HG03342 (cell line): ENCODE data around the gene ZDHHC3.
"Not testable (repeated sequence)": the region's sequence is repeated elsewhere in the genome, so short reads cannot be mapped to it uniquely, and the experiment has no call there.

Experiments
- ATAC-seq: cut with Tn5 transposase; IDR thresholded peaks from one replicate; pipeline ENCODE4 v1.9.1; 2021; ENCODE audit warnings: mild to moderate bottlenecking, moderate library complexity; ENCODE audit not compliant: unreplicated experiment

Gene ZDHHC3

DNA sequence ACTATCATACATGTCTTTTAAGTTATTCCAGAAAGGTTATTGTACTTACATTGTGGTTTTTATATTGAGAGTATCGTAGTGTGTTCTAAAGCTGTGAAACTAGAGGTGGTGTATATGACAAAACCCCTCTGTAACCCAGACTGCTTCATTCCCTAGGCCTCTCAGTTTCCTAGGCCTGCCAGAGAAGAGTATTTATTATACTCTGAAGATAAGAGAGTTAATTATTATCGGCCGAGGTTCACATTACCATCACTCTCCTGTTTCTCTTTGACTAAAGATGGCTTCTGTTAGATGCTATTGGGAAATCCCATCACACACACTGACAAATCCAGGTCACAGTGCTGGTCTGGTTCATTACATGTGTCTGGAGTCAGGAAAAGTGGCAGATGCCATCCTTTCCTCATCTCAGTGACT lies 20.6 kb upstream of the ZDHHC3 start:
- ATAC-seq, result no peak

DNA sequence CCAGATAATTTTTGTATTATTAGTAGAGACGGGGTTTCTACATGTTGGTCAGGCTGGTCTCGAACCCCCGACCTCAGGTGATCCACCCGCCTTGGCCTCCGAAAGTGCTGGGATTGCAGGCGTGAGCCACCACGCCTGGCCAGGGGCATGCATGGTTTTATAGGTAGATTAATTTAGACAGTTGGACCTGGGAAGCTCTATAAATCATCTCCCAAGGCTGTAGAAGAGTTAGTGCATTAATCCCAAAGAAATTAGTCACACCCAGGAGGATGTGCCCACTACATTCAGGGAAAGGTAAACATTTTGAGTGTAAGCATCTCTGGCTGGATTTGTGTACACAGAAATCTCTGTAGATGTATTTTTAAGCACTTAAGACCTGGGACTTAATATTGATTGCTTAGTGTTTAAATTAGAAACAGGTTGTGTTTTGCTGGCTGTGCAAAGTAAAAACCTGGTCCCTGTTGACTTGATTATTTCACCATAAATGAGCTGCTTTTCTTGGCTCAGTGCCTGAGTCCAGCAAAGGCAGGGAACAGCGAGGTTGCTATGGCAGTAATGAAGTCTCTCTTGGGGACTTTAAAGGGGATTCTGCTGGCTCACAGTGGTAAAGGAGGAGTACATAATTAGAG lies 19.3 kb upstream of the ZDHHC3 start:
- no peak for ATAC-seq

DNA sequence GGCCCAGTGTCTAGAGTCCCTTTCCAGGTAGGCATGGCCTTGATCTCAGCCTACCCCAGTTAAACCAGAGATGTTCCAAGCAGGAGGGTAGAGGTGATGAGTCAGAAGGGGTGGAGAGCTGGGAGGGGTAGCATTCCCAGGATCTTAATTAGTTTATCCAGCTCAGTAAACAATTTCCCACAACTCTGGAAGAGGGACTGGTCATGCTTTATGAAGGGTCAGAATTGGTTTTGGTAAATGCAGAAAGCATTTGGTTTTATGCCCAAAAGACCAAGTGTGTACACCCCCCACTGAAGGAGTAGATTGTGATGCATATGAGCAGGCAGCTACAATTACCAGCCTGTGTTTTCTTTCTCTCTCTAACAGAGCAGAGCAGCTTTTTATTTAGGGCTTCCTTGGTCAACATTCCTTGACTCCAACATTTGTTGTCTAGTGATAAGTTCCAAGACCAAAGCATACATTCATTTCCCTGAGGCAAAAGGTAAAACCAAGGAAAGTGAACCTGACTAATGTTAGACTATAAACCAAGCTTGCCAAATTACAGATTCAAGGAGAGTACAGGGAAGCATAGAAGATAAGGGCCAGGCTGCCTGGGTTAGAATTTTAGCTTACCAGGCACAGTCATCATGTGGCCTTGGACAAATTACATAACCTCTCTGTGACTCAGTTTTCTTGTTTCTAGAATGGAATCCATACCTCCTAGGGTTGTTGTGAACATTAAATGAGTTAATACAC lies 17.7 kb upstream of the ZDHHC3 start:
- ATAC-seq, result no peak

GRCh38 chr3:44992555-44993470 lies 16.8 kb upstream of the ZDHHC3 start:
- ATAC-seq, result no peak

DNA sequence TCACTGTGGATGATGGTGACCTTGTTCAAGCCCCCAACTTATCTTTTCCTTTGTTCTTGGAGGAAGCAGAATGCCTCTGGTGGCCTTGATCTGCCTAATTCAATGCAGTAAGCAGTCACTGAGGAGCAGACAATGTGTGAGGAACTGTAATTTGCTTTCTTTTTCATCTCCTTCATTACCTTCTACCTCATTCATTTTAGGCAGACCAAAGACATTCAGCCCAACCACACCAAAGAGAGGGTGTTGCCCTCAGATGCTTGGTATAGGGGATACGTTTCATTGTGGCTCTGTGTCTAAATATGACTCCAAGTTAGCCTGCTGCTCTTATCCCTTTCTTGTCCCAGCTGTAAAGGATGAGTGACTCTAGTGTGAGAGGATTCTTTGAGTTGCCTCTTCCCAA lies 15.4 kb upstream of the ZDHHC3 start:
- ATAC-seq, result no peak

GRCh38 chr3:44989636-44990373 lies 13.8 kb upstream of the ZDHHC3 start:
- ATAC-seq, result no peak

GRCh38 chr3:44989141-44989540 lies 13.2 kb upstream of the ZDHHC3 start:
- ATAC-seq, result no peak

DNA sequence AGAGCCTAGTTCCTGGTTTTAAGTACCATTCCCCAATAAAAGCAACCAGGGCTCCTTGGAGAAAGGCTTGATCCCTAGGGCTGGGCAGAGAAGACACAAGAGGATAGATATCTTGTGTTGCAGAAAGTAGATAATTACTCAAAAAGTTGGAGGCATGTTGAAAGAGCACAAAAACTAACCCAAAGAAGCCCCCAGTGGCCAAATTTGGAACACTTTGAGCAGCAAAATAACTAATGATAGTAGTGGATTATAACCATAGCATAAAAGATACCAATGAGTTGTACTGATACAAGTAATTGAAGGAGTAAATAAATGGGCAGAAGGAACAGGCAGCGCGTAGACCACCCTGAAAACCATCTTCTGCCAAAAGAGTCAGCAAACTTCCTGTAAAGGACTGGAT lies 12.1 kb upstream of the ZDHHC3 start:
- ATAC-seq, result no peak

DNA sequence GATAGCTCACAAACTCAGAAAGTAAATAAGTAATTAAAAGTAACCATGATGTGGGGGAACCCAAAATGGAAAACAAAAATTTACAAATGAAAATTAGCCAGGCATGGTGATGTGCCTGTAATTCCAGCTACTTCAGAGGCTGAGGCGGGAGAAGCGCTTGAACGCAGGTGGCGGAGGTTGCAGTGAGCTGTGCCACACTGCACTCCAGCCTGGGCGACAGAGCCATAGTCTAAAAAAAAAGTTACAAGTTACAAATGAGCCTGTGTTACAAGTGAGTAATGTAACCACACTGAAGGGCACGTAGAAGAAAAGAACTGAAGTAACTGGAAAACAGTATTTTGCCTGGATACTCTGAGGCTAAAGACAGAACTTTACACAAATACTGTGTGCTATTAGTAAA lies 11.4 kb upstream of the ZDHHC3 start:
- no peak for ATAC-seq

- ATAC-seq, result not testable (repeated sequence)
Measured at GRCh38 chr3:44986330-44986729, 10.4 kb upstream of the ZDHHC3 start.

- ATAC-seq, result no peak
Measured at GRCh38 chr3:44984335-44984734, 8.4 kb upstream of the ZDHHC3 start.

DNA sequence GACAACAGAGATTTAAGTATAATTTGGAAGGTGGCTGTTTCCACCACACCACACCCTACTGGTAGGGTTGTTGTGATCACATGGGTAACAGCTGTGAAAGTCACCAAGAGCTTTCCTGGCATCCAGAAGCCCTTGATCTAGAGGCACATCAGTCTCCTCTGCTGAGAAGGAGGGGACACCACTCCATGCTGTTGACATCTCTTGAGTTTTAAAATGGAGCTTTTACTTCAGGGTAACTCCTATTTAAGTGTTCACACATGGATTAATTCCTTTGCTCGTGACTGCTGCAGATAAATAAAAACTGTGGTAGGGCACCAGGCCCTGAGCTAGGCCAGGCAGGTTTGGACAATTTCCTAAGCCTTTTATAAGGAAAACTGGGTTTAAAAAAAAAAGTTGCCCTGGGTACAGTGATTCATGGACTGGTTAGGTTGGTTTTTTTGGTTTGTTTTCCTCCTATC lies 7.5 kb upstream of the ZDHHC3 start:
- no peak for ATAC-seq

DNA sequence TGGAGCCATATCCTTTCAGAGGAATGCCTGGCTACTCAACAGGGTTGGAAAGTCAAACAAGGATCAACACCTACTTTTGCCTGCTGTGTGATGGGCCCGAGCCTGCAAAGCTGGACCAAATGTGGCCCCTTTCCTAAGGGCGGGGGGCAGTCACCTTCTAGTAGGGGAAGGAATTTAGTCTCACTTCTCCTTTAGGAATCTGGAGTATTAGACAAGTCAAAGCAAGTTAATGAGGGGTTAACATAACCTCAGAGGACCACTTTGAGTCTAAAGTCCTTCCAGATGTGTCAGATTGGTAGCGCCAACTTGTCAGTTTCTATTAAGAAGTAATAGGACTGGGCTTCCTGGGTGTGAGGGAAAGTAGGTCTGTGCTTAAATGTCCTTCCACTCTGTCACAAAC lies 6.8 kb upstream of the ZDHHC3 start:
- no peak for ATAC-seq

GRCh38 chr3:44981751-44982150 lies 5.8 kb upstream of the ZDHHC3 start:
- no peak for ATAC-seq

GRCh38 chr3:44981220-44981619 lies 5.2 kb upstream of the ZDHHC3 start:
- no peak for ATAC-seq

DNA sequence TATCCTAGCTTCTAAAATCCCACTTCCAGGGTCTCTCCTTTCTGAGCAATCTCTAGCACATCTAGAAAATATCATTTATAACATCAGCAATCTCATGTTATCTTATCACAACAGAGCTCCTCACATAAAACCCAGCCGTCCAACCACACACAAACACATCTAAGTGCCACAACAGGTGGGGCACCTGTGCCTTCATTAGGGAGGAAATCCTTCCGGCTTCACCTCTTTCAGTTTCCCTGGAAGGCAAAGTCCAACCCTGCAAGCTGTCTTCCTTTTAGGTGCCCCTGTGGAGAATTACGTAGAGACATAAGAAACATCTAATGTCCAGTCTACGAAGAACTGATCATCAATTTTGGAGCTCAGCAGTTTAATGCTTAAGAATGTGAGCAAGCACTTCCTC lies 1.6 kb downstream of the ZDHHC3 start:
- ATAC-seq, result no peak

DNA sequence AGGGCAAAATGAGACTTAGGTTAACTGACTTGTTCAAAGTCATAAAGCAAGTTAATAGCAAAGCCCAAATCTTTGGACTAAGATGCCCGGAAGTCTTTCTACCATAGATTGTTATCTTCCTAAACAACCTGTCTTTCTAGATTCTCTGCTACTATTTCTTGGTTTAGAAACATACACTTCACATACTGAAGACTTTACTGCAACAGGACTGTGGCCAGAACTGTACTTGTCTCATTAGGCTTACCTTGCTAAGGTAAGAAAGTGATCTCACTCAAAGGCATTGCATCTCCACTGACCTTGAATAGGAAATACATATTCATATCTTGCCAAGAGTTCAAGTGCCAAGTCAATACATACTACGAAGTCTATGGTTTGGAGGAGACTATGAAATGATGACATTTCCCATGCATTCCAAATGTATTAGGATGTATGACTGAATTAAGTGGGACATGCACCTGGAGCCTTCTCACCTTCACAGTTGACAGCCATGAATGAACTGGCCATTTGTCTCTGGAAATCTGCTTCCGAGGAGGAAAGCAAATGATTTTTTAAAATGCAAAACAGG lies 5.0 kb downstream of the ZDHHC3 start:
- ATAC-seq, result no peak

GRCh38 chr3:44969828-44970179 lies 6.2 kb downstream of the ZDHHC3 start:
- no peak for ATAC-seq

DNA sequence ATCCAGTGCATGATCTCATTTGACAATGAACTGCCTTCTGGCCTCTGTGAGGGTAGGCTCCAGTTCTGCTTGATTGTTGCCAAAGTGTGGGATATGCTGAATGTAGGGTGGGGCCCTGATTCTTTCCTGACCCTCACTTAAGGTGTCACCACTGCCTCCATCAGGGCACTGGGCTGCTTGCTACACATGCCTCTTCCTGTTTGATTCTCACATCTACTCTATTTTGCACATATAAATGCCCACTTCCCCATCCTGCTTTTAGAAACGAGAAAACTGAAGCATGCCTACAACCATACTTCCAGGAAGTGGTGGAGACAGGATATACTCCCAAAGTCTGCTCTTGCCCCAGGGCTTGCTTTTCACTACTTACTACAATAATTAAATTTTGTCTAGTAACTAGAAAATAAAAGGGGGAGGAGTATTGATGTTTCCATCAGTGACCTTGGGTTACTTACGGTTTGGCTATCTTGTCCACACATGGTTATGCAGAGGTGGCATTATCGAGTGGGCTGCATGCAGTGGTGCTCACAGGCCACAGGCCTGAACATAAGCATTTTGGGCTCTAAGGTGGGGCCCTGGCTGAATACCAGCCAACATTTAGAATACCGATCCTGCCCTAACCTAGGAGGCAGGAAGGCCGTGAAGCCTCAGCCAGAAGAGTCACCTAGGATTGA lies 6.7 kb downstream of the ZDHHC3 start:
- ATAC-seq, result no peak

DNA sequence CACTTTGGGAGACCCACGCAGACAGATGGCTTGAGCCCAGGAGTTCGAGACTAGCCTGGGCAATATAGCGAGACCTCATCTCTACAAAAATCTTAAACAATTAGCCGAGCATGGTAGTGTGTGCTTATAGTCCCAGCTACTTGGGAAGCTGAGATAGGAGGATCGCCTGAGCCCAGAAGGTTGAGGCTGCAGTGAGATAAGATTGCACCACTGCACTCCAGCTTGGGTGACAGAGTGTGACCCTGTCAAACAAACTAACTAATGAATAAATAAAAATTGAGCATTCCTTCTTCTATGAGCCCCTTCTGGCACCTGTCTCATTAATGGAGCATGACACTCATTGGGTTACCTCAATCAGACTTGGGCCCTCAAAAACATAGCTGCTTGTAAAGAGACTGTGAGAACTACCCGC lies 7.5 kb downstream of the ZDHHC3 start:
- ATAC-seq, result no peak
